T-helper 1 cell treated with Interleukin-12 subunit alpha and Interleukin-12 subunit beta and Interleukin-4 antibody, amounts not matched to agents 30 μg/mL and 1 μg/mL, for 36 hours (primary cell): ENCODE measurements around the gene WDFY1.

Experiments
- H3K27ac Mint-ChIP-seq: one replicate; pipeline ENCODE4 v1.8.0; 2021; ENCODE audit warnings: mild to moderate bottlenecking, mixed read lengths
- H3K27me3 Mint-ChIP-seq: one replicate; pipeline ENCODE4 v1.8.0; 2021; ENCODE audit warnings: low read depth, mixed read lengths
- H3K36me3 Mint-ChIP-seq: one replicate; pipeline ENCODE4 v1.8.0; 2021; ENCODE audit warnings: low read depth, mixed read lengths
- H3K4me1 Mint-ChIP-seq: one replicate; pipeline ENCODE4 v1.8.0; 2021; ENCODE audit warnings: low read depth, mixed read lengths
- H3K4me3 Mint-ChIP-seq: one replicate; pipeline ENCODE4 v1.8.0; 2021; ENCODE audit warnings: mild to moderate bottlenecking, moderate library complexity, mixed read lengths
- H3K9me3 Mint-ChIP-seq: one replicate; pipeline ENCODE4 v1.8.0; 2021; ENCODE audit warnings: mixed read lengths

Gene WDFY1

DNA sequence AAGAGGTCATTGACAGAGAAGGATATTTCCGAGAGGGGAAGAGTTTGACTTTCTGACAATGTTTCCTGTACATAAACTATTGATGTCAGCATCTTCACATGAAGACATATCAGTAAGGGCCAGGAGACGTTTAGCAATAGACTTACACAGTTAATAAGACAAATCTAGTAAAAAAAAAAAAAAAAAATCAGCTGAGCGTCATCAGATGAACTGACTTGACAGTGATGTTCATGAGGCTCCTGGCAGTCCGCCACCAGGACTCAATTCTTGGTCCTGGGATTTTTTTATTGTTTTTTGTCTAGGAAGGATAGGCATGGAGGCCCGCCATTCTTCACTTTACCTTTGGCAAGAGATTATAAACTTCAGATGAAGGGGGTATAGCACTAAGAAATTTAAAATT, 26.6 kb upstream of the WDFY1 start:
- Mint-ChIP-seq H3K4me1 (peaks cover 3% of the 10 kb centered on the region), H3K9me3 (no peaks in the 10 kb centered on the region), H3K27me3 (no peaks in the 10 kb centered on the region), H3K36me3 (peaks cover 13% of the 10 kb centered on the region), H3K27ac (no peak overlapping the region), H3K4me3 (no peak overlapping the region)

DNA sequence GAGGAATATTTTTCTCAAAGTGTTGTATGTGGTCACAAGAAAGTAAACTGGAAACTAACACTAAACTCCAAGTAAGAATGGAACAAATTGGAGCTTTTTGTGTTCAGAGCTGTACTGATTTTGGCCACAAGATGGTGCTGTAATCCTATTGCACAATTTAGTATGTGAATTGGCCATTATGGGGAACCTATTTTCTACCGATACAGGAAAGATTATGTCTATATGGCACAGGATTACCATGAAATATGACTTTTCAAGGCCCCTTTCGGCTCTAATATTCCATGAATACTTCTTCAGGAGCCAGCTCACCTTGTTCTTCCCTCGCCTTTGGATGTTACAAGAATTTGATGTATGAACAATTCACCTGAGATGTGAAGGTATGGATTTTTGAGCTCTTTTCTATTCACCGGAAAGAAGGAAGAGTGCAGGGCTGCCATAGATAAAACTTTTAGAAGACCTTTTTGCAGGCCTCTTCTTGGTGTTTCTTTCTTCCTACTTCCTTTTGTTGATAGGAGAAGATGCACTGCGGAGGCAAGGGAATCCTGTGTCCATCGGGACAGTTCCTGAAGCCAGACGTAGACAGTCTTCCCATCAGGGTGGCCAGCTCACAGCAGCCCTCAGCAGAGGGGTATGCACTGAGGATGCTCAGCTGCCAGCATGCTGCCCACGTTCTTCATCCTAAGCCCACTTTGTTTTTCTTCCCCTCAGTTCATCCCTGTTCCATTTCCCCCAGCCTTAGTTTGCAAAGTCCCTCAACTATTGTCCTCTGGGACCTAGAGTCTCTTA, 25.4 kb upstream of the WDFY1 start:
- Mint-ChIP-seq H3K27me3 (no peaks in the 10 kb centered on the region), H3K4me1 (peaks cover 7% of the 10 kb centered on the region), H3K9me3 (no peaks in the 10 kb centered on the region), H3K27ac (no peak overlapping the region), H3K36me3 (peaks cover 19% of the 10 kb centered on the region), H3K4me3 (no peak overlapping the region)

GRCh38 chr2:223969856-223970255, 24.7 kb upstream of the WDFY1 start:
- no peak overlapping the region for H3K27ac Mint-ChIP-seq
- H3K36me3 Mint-ChIP-seq = peaks cover 19% of the 10 kb centered on the region
- H3K27me3 Mint-ChIP-seq = no peaks in the 10 kb centered on the region
- H3K4me1 Mint-ChIP-seq = peaks cover 8% of the 10 kb centered on the region
- H3K9me3 Mint-ChIP-seq = no peaks in the 10 kb centered on the region
- H3K4me3 Mint-ChIP-seq = no peak overlapping the region

GRCh38 chr2:223969315-223969714, 24.2 kb upstream of the WDFY1 start:
- Mint-ChIP-seq H3K4me3 (no peak overlapping the region), H3K27me3 (no peaks in the 10 kb centered on the region), H3K9me3 (no peaks in the 10 kb centered on the region), H3K36me3 (peaks cover 19% of the 10 kb centered on the region), H3K4me1 (peaks cover 8% of the 10 kb centered on the region), H3K27ac (no peak overlapping the region)

DNA sequence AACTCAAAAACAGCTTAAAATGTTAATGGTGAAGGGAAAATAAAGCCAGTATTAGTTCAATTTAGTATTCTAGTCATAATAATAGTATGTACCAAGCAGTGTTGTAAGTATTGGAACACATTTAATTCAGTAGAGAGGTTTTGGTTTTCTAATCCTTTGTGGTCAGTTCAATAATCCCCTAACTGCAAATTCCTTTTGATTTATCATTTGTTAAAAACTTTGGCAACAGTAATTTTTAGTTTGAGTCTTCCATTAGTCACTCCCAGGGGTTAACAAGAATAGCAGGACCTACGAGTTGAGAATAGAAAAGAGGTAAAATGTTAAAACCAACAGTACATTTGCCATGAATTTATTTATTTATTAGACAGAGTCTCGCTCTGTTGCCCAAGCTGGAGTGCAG, 22.8 kb upstream of the WDFY1 start:
- no peaks in the 10 kb centered on the region for H3K27me3 Mint-ChIP-seq
- H3K27ac Mint-ChIP-seq = no peak overlapping the region
- peaks cover 11% of the 10 kb centered on the region for H3K4me1 Mint-ChIP-seq
- H3K9me3 Mint-ChIP-seq = no peaks in the 10 kb centered on the region
- no peak overlapping the region for H3K4me3 Mint-ChIP-seq
- peaks cover 21% of the 10 kb centered on the region for H3K36me3 Mint-ChIP-seq

DNA sequence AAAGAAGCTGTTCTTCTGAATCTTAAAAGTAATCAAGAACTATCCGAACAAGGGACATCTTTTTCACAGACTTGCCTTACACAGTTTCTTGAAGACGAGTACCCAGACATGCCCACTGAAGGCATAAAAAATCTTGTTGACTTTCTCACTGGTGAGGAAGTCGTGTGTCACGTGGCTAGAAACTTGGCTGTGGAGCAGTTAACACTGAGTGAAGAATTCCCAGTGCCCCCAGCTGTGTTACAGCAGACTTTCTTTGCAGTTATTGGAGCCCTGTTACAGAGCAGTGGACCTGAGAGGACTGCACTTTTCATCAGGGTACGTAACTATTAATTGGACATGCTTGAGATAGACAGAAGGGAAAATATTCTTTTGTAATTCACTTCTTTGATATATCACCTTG, 14.6 kb upstream of the WDFY1 start:
- H3K36me3 Mint-ChIP-seq = peaks cover 20% of the 10 kb centered on the region
- H3K4me1 Mint-ChIP-seq = peaks cover 45% of the 10 kb centered on the region
- no peak overlapping the region for H3K27ac Mint-ChIP-seq
- no peaks in the 10 kb centered on the region for H3K27me3 Mint-ChIP-seq
- H3K9me3 Mint-ChIP-seq = no peaks in the 10 kb centered on the region
- H3K4me3 Mint-ChIP-seq = peak overlapping the region; percentile 26

DNA sequence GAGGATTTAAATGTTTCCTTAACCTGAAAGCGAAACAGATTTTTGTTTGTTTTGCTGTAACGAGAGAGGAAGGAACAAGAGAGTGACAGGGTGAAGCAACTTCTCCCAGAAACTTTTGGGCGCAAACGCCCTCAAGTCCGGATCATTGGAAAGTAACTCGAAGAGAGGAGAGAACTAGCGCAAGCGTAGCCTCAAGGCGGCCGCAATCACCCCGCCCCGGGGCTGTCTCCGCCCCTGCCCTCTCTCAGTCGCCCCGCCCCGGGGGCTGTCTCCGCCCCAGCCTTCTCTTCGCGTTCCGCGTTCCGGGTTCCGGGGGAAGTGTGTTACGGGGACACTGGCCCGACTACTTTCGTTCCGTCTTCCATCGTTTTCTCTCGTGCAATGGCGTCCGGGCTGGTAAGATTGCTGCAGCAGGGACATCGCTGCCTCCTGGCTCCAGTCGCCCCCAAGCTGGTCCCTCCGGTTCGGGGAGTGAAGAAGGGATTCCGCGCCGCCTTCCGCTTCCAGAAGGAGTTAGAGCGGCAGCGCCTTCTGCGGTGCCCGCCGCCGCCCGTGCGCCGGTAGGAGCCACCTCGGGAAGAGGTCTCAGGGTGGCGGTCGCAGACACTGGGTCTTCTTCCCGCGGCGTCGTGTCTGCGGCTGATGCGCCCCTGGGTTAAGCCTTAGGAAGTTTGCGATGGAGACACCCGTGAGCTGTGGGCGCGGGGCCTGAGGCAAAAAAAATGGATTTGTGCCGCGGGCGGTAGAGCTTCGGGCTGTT, 12.1 kb upstream of the WDFY1 start, which contains the start of gene MRPL44:
TSS of gene MRPL44 (plus strand) at position 372 of the 760 bp plus-strand sequence. CDS start at position 382, 10 bp downstream.
- peaks cover 17% of the 10 kb centered on the region for H3K36me3 Mint-ChIP-seq
- H3K27ac Mint-ChIP-seq = peak within 1 kb of the TSS; percentile 93
- no peaks in the 10 kb centered on the region for H3K9me3 Mint-ChIP-seq
- no peaks in the 10 kb centered on the region for H3K27me3 Mint-ChIP-seq
- H3K4me1 Mint-ChIP-seq = peaks cover 44% of the 10 kb centered on the region
- H3K4me3 Mint-ChIP-seq = peak within 1 kb of the TSS; percentile 92

GRCh38 chr2:223956300-223956699, 11.2 kb upstream of the WDFY1 start:
- Mint-ChIP-seq H3K4me3 (peak overlapping the region; percentile 71), H3K27me3 (no peaks in the 10 kb centered on the region), H3K27ac (peak overlapping the region; percentile 86), H3K4me1 (peaks cover 38% of the 10 kb centered on the region), H3K36me3 (peaks cover 16% of the 10 kb centered on the region), H3K9me3 (no peaks in the 10 kb centered on the region)

GRCh38 chr2:223954401-223954800, 9.3 kb upstream of the WDFY1 start:
- peaks cover 34% of the 10 kb centered on the region for H3K4me1 Mint-ChIP-seq
- H3K9me3 Mint-ChIP-seq = no peaks in the 10 kb centered on the region
- peaks cover 2% of the 10 kb centered on the region for H3K36me3 Mint-ChIP-seq
- no peak overlapping the region for H3K4me3 Mint-ChIP-seq
- H3K27ac Mint-ChIP-seq = no peak overlapping the region
- no peaks in the 10 kb centered on the region for H3K27me3 Mint-ChIP-seq

DNA sequence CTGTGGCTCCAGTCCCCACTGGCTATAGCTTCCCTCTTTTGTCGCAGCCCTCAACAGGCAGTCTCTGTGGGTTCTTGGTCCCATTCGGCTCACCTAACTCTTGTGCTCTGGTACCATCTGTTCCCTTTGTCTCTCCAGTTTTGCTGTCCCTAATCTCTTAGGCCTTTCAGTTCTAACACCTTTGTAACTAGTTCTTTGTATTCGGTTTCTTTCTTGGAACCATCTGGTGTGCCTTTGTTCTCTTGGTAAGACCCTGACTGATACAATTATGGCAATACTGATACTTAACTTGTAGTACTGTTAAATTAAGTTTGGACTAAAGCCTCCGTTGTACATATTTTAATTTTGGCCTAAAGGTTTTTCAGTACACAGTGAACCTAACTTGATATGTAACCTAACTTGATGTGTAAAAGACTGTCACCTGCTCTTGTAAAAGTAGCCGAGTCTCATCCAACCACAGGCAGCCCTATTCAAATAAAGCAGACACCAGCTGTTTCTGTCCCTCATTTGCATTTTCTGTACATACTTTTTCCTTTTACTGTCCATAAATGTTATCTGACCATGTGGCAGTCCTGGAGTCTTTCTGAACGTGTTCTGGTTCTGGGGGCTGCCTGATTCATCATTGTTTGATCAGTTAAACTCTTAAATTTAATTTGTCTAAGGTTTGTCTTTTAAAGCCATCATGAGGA, 7.3 kb upstream of the WDFY1 start:
- H3K27me3 Mint-ChIP-seq = no peaks in the 10 kb centered on the region
- peaks cover 33% of the 10 kb centered on the region for H3K4me1 Mint-ChIP-seq
- no peak overlapping the region for H3K4me3 Mint-ChIP-seq
- H3K9me3 Mint-ChIP-seq = no peaks in the 10 kb centered on the region
- H3K36me3 Mint-ChIP-seq = peaks cover 3% of the 10 kb centered on the region
- H3K27ac Mint-ChIP-seq = peak overlapping the region; percentile 26

- Mint-ChIP-seq H3K9me3 (no peaks in the 10 kb centered on the region), H3K4me3 (no peak overlapping the region), H3K4me1 (peaks cover 33% of the 10 kb centered on the region), H3K27me3 (no peaks in the 10 kb centered on the region), H3K27ac (peak overlapping the region; percentile 75), H3K36me3 (peaks cover 3% of the 10 kb centered on the region)
These were observed 5.6 kb upstream of the WDFY1 start for GRCh38 chr2:223950448-223951347.

GRCh38 chr2:223949241-223949840, 4.2 kb upstream of the WDFY1 start:
- Mint-ChIP-seq H3K27me3 (no peaks in the 10 kb centered on the region), H3K27ac (peak overlapping the region; percentile 85), H3K9me3 (no peaks in the 10 kb centered on the region), H3K4me1 (peaks cover 35% of the 10 kb centered on the region), H3K36me3 (peaks cover 3% of the 10 kb centered on the region), H3K4me3 (no peak overlapping the region)

DNA sequence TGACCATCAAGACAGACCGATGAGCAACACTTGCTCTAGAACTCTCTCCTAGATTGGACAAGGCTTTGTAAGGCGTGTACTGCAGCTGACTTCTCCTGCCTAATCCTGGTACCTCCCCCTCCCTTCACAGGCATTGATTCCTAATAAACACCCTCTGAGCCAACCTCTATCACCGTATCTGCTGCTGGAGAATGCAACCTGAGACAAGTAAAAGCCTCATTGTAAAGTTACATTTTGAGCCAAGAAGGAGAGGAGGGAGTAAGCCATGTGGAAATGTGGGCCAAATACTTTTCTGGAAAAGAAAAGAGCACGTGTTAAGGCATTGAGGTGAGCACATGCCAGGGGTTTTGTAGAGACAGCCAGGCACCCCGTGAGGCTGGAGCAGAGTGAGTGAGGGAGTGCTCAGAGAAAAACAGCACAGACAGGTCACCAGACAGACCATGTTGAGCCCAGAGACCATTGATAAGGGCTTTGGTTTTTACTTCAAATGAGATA, 2.6 kb upstream of the WDFY1 start:
- H3K4me1 Mint-ChIP-seq = peaks cover 47% of the 10 kb centered on the region
- H3K9me3 Mint-ChIP-seq = no peaks in the 10 kb centered on the region
- peaks cover 10% of the 10 kb centered on the region for H3K36me3 Mint-ChIP-seq
- peak overlapping the region; percentile 55 for H3K27ac Mint-ChIP-seq
- no peak overlapping the region for H3K4me3 Mint-ChIP-seq
- H3K27me3 Mint-ChIP-seq = no peaks in the 10 kb centered on the region
